Measurements from ENCODE around the gene THUMPD2. TPM values are rescaled to one million over a fixed set of nuclear protein-coding genes. Genes with fewer than 3 reads are reported as not detected.

The THUMPD2 gene, protein sequence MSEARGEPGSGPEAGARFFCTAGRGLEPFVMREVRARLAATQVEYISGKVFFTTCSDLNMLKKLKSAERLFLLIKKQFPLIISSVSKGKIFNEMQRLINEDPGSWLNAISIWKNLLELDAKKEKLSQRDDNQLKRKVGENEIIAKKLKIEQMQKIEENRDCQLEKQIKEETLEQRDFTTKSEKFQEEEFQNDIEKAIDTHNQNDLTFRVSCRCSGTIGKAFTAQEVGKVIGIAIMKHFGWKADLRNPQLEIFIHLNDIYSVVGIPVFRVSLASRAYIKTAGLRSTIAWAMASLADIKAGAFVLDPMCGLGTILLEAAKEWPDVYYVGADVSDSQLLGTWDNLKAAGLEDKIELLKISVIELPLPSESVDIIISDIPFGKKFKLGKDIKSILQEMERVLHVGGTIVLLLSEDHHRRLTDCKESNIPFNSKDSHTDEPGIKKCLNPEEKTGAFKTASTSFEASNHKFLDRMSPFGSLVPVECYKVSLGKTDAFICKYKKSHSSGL
- 18.2 TPM for polyA plus RNA-seq (2012; ENCODE audit: insufficient read depth, insufficient read length, low read depth)

DNA sequence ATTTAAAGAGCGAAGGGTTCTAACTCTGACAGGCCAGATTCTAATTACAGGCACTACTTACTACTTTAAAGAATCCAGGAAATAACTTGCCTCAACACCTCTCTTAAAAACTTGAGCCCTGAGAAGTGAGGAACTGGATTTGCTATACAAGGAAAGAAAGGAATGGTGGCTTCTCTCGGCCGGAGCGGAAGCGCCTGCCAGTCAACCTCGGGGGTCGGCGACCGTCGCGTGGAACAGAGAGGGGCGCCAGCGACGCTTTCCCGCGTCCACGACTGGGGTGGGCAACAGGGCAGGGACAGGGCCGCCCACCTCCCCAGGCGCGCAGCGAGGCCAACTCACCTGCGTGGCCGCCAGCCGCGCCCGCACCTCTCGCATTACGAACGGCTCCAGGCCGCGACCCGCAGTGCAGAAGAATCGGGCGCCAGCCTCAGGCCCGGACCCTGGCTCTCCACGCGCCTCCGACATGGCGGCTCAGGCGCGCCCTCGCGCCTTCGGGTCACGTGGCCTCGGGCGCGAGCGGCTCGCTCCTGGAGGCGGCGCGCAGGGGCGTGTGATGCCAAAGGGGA is at the start of gene THUMPD2:
THUMPD2 (minus strand) TSS at position 484 of the 566 bp plus-strand sequence; CDS start at position 465, 19 bp downstream.
- peak; percentile 80 for DNase-seq
- H3K36me3 ChIP-seq = peaks cover 13% of the 10 kb centered on the region
- peaks cover 3% of the 10 kb centered on the region; the same call in 1 of the 2 replicates for H3K9me3 ChIP-seq
- TF ChIP-seq, protein P1, sequence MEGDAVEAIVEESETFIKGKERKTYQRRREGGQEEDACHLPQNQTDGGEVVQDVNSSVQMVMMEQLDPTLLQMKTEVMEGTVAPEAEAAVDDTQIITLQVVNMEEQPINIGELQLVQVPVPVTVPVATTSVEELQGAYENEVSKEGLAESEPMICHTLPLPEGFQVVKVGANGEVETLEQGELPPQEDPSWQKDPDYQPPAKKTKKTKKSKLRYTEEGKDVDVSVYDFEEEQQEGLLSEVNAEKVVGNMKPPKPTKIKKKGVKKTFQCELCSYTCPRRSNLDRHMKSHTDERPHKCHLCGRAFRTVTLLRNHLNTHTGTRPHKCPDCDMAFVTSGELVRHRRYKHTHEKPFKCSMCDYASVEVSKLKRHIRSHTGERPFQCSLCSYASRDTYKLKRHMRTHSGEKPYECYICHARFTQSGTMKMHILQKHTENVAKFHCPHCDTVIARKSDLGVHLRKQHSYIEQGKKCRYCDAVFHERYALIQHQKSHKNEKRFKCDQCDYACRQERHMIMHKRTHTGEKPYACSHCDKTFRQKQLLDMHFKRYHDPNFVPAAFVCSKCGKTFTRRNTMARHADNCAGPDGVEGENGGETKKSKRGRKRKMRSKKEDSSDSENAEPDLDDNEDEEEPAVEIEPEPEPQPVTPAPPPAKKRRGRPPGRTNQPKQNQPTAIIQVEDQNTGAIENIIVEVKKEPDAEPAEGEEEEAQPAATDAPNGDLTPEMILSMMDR (IDR thresholded peaks at IDR 0.05; ENCODE audit: low read depth, low read length) = no peak
- H3K27me3 ChIP-seq = no peaks in the 10 kb centered on the region
- no peaks in the 10 kb centered on the region; the same call in 1 of the 2 replicates for H3K4me1 ChIP-seq
- H3K4me3 ChIP-seq (ENCODE audit: low read depth, low read length) = peak within 1 kb of the TSS; percentile 71

DNA sequence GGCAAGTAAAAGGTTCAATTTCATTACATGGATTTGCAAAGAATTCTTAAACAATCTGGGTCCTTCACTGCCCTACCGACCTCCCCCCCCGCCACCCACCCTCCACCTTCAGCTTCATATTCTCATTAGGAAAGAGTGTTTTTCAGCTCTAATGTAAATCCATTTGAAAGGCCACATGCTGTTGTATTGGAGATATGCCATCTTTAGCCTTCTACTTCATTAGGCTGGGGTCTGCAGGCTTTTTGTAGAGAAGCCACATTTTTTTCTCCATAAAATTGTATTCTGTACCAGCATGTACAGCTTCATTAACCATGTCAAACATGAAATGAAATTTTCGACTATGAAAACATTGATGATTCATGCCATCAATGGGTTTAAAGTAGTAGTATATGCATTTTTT is 42.8 kb upstream of the THUMPD2 start:
- Histone ChIP-seq H3K4me3 (ENCODE audit: low read depth, low read length) (no peak overlapping the region), H3K9me3 (no peaks in the 10 kb centered on the region), H3K27me3 (no peaks in the 10 kb centered on the region; the same call in 1 of the 2 replicates), H3K4me1 (no peaks in the 10 kb centered on the region), H3K36me3 (no peaks in the 10 kb centered on the region)
- TF ChIP-seq, protein P1 (IDR thresholded peaks at IDR 0.05; ENCODE audit: low read depth, low read length) = no peak
- DNase-seq = no peak

DNA sequence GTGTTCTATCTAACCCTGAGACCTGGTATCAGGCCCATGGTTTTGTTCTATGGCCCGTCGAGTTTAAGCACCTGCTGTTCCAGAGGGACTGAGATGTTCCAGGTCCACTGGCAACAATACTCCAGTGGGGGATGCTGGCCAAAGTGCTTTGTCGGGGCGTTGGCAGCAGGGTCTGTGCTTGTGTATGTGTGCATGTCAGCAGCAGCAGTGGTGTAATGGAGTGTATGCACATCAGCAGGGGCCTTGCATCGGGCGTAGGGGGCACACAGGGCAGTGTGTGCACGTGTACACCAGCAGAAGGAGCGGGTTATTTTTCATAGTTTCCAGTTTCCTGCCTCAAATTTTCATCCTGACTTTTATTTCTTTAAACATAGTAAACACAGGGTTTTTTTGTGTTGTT is 37.8 kb upstream of the THUMPD2 start:
- H3K36me3 ChIP-seq = no peaks in the 10 kb centered on the region
- H3K27me3 ChIP-seq = no peaks in the 10 kb centered on the region; the same call in none of the 2 replicates
- TF ChIP-seq, protein P1 (IDR thresholded peaks at IDR 0.05; ENCODE audit: low read depth, low read length) = no peak
- H3K4me1 ChIP-seq = no peaks in the 10 kb centered on the region
- no peak for DNase-seq
- no peak overlapping the region for H3K4me3 ChIP-seq (ENCODE audit: low read depth, low read length)
- no peaks in the 10 kb centered on the region for H3K9me3 ChIP-seq

DNA sequence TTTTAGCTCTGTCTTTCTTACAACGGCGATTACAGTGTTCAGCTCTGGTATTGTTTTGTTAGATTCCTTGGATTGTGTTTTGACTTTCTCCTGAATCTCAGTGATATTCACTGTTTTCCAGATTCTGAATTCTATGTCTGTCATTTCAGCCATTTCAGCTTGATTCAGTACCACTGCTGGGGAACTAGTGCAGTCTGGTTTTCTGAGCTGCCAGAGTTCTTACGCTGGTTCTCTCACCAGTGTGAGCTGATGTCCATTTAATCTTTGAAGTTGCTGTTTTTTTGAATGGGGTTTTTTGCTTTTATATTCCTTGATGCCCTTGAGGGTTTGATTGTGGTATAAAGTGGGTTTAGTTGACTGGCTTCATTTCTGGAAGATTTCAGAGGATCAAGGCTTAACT is 37.4 kb upstream of the THUMPD2 start:
- Histone ChIP-seq H3K9me3 (no peaks in the 10 kb centered on the region), H3K27me3 (no peaks in the 10 kb centered on the region; the same call in none of the 2 replicates), H3K4me3 (ENCODE audit: low read depth, low read length) (no peak overlapping the region), H3K4me1 (no peaks in the 10 kb centered on the region), H3K36me3 (no peaks in the 10 kb centered on the region)
- TF ChIP-seq, protein P1 (IDR thresholded peaks at IDR 0.05; ENCODE audit: low read depth, low read length) = no peak
- DNase-seq = no peak

DNA sequence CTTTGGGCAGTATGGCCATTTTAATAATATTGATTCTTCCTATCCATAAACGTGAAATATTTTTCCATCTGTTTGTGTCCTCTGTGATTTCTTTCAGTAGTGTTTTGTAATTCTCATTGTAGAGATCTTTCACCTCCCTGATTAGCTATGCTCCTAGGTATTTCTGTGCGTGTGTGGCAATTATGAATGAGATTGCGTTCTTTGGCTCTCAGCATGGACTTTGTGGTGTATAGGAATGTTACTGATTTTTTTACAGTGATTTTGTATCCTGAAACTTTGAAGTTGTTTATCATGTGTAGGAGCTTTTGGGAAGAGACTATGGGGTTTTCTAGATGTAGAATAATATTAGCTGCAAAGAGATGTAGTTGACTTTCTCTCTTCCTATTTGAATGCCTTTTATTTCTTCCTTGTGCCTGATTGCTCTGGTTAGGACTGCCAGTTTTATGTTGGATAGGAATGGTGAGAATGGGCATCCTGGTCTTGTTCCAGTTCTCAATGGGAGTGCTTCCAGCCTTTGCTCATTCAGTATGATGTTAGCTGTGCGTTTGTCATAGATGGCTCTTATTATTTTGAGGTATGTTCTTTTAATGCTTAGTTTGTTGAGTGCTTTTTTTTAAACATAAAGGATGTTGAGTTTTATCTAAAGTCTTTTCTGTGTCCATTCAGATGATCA is 27.0 kb upstream of the THUMPD2 start:
- Histone ChIP-seq H3K27me3 (peaks cover 13% of the 10 kb centered on the region), H3K4me1 (no peaks in the 10 kb centered on the region), H3K9me3 (no peaks in the 10 kb centered on the region), H3K36me3 (no peaks in the 10 kb centered on the region), H3K4me3 (ENCODE audit: low read depth, low read length) (no peak overlapping the region)
- TF ChIP-seq, protein P1 (IDR thresholded peaks at IDR 0.05; ENCODE audit: low read depth, low read length) = no peak
- DNase-seq = no peak
